Measurements from ENCODE around the gene MAP4K1. TPM values are rescaled to one million over a fixed set of nuclear protein-coding genes. Genes with fewer than 3 reads are reported as not detected.
"Not testable (repeated sequence)": the region's sequence is repeated elsewhere in the genome, so short reads cannot be mapped to it uniquely, and the experiment has no call there.

MAP4K1 gene
- total RNA-seq, 2 experiments from 2014 or later = 282 to 313 TPM

- no peak for DNase-seq
- ChIA-PET CTCF (no interaction called here), POLR2A (no interaction called here)
- no peaks in the 10 kb centered on the region for H3K27me3 Mint-ChIP-seq
- H3K27ac Mint-ChIP-seq = no peak overlapping the region
- H3K36me3 Mint-ChIP-seq (ENCODE audit: low read depth) = peaks cover 49% of the 10 kb centered on the region
- no peaks in the 10 kb centered on the region for H3K9me3 Mint-ChIP-seq
- H3K4me1 Mint-ChIP-seq = peaks cover 48% of the 10 kb centered on the region
- H3K4me3 Mint-ChIP-seq = no peak overlapping the region
These were observed 3.5 kb downstream of the MAP4K1 start for GRCh38 chr19:38614289-38614688.

- ChIA-PET POLR2A (interaction anchor here (0.7 kb wide), 1 partner anchor 13 kb away, joined by 3 read pairs; the partner anchor contains the start of gene EIF3K), CTCF (no interaction called here)
- Mint-ChIP-seq H3K9me3 (no peaks in the 10 kb centered on the region), H3K27ac (no peak overlapping the region), H3K36me3 (ENCODE audit: low read depth) (peaks cover 52% of the 10 kb centered on the region), H3K4me1 (no peaks in the 10 kb centered on the region), H3K4me3 (no peak overlapping the region), H3K27me3 (no peaks in the 10 kb centered on the region)
- DNase-seq = no peak
These were observed 11.6 kb downstream of the MAP4K1 start for GRCh38 chr19:38606131-38606530.

GRCh38 chr19:38602856-38603255, 14.9 kb downstream of the MAP4K1 start:
- H3K27ac Mint-ChIP-seq, DNase-seq, H3K4me1 Mint-ChIP-seq, H3K27me3 Mint-ChIP-seq, H3K4me3 Mint-ChIP-seq, POLR2A ChIA-PET, H3K9me3 Mint-ChIP-seq, CTCF ChIA-PET: not testable (repeated sequence)
- peaks cover 44% of the 10 kb centered on the region for H3K36me3 Mint-ChIP-seq (ENCODE audit: low read depth)

- peaks cover 51% of the 10 kb centered on the region for H3K36me3 Mint-ChIP-seq (ENCODE audit: low read depth)
- no peak for DNase-seq
- H3K27me3 Mint-ChIP-seq = no peaks in the 10 kb centered on the region
- H3K4me1 Mint-ChIP-seq = peaks cover 12% of the 10 kb centered on the region
- H3K27ac Mint-ChIP-seq = no peak overlapping the region
- ChIA-PET CTCF (interaction anchor here (1.0 kb wide), 1 partner anchor 13 kb away, joined by 4 read pairs; no protein-coding TSS in a partner anchor), POLR2A (no interaction called here)
- no peaks in the 10 kb centered on the region for H3K9me3 Mint-ChIP-seq
- no peak overlapping the region for H3K4me3 Mint-ChIP-seq
These were observed 18.0 kb downstream of the MAP4K1 start for GRCh38 chr19:38599722-38600121.

GRCh38 chr19:38597075-38597474, 20.7 kb downstream of the MAP4K1 start:
- no peaks in the 10 kb centered on the region for H3K27me3 Mint-ChIP-seq
- no peak overlapping the region for H3K27ac Mint-ChIP-seq
- H3K36me3 Mint-ChIP-seq (ENCODE audit: low read depth) = peaks cover 61% of the 10 kb centered on the region
- peaks cover 12% of the 10 kb centered on the region for H3K4me1 Mint-ChIP-seq
- DNase-seq = no peak
- no peak overlapping the region for H3K4me3 Mint-ChIP-seq
- ChIA-PET CTCF (no interaction called here), POLR2A (no interaction called here)
- no peaks in the 10 kb centered on the region for H3K9me3 Mint-ChIP-seq

GRCh38 chr19:38596057-38596981, 21.4 kb downstream of the MAP4K1 start:
- H3K9me3 Mint-ChIP-seq = no peaks in the 10 kb centered on the region
- H3K4me3 Mint-ChIP-seq = no peak overlapping the region
- POLR2A ChIA-PET = no interaction called here
- CTCF ChIA-PET = interaction anchor here (0.8 kb wide), 1 partner anchor 40 kb away, joined by 3 read pairs; no protein-coding TSS in a partner anchor
- no peaks in the 10 kb centered on the region for H3K27me3 Mint-ChIP-seq
- no peak for DNase-seq
- peaks cover 12% of the 10 kb centered on the region for H3K4me1 Mint-ChIP-seq
- H3K27ac Mint-ChIP-seq = no peak overlapping the region
- H3K36me3 Mint-ChIP-seq (ENCODE audit: low read depth) = peaks cover 56% of the 10 kb centered on the region

- peaks cover 11% of the 10 kb centered on the region for H3K4me1 Mint-ChIP-seq
- H3K27me3 Mint-ChIP-seq = no peaks in the 10 kb centered on the region
- ChIA-PET CTCF (interaction anchor here (0.6 kb wide), 1 partner anchor 165 kb away, joined by 3 read pairs; no protein-coding TSS in a partner anchor), POLR2A (no interaction called here)
- no peak overlapping the region for H3K27ac Mint-ChIP-seq
- H3K9me3 Mint-ChIP-seq = no peaks in the 10 kb centered on the region
- DNase-seq = no peak
- no peak overlapping the region for H3K4me3 Mint-ChIP-seq
- H3K36me3 Mint-ChIP-seq (ENCODE audit: low read depth) = peaks cover 58% of the 10 kb centered on the region
These were observed 24.8 kb downstream of the MAP4K1 start for GRCh38 chr19:38592940-38593339.

- CTCF ChIA-PET = interaction anchor here (1.2 kb wide), 1 partner anchor 185 kb away, joined by 4 read pairs; the partner anchor contains the start of gene FAM98C
- no peaks in the 10 kb centered on the region for H3K27me3 Mint-ChIP-seq
- H3K27ac Mint-ChIP-seq = peak overlapping the region; percentile 3
- no peak overlapping the region for H3K4me3 Mint-ChIP-seq
- POLR2A ChIA-PET = no interaction called here
- H3K36me3 Mint-ChIP-seq (ENCODE audit: low read depth) = peaks cover 30% of the 10 kb centered on the region
- no peaks in the 10 kb centered on the region for H3K9me3 Mint-ChIP-seq
- peaks cover 12% of the 10 kb centered on the region for H3K4me1 Mint-ChIP-seq
- DNase-seq = no peak
These were observed 29.7 kb downstream of the MAP4K1 start for GRCh38 chr19:38588041-38588440.

- H3K4me3 Mint-ChIP-seq = no peak overlapping the region
- CTCF ChIA-PET = no interaction called here
- peaks cover 12% of the 10 kb centered on the region for H3K4me1 Mint-ChIP-seq
- H3K9me3 Mint-ChIP-seq = no peaks in the 10 kb centered on the region
- no peak overlapping the region for H3K27ac Mint-ChIP-seq
- POLR2A ChIA-PET = no interaction called here
- no peaks in the 10 kb centered on the region for H3K27me3 Mint-ChIP-seq
- DNase-seq = no peak
- peaks cover 28% of the 10 kb centered on the region for H3K36me3 Mint-ChIP-seq (ENCODE audit: low read depth)
These were observed 30.2 kb downstream of the MAP4K1 start for GRCh38 chr19:38587562-38587961.

GRCh38 chr19:38583985-38584305, 33.8 kb downstream of the MAP4K1 start:
- Mint-ChIP-seq H3K4me3 (no peak overlapping the region), H3K36me3 (ENCODE audit: low read depth) (peaks cover 14% of the 10 kb centered on the region), H3K9me3 (no peaks in the 10 kb centered on the region), H3K4me1 (peaks cover 19% of the 10 kb centered on the region), H3K27me3 (no peaks in the 10 kb centered on the region), H3K27ac (no peak overlapping the region)
- ChIA-PET CTCF (interaction anchor here (1.2 kb wide), 1 partner anchor 15 kb away, joined by 3 read pairs; no protein-coding TSS in a partner anchor), POLR2A (no interaction called here)
- no peak for DNase-seq

- POLR2A ChIA-PET = no interaction called here
- Mint-ChIP-seq H3K36me3 (ENCODE audit: low read depth) (peaks cover 12% of the 10 kb centered on the region), H3K4me3 (no peak overlapping the region), H3K4me1 (peaks cover 23% of the 10 kb centered on the region), H3K27ac (peak overlapping the region; percentile 15), H3K9me3 (no peaks in the 10 kb centered on the region), H3K27me3 (no peaks in the 10 kb centered on the region)
- no peak for DNase-seq
- CTCF ChIA-PET = interaction anchor here (1.2 kb wide), 1 partner anchor 14 kb away, joined by 3 read pairs; no protein-coding TSS in a partner anchor
These were observed 34.4 kb downstream of the MAP4K1 start for GRCh38 chr19:38583219-38583984.

GRCh38 chr19:38580080-38580479, 37.7 kb downstream of the MAP4K1 start:
- ChIA-PET POLR2A (no interaction called here), CTCF (interaction anchor here (0.7 kb wide), 1 partner anchor 65 kb away, joined by 3 read pairs; no protein-coding TSS in a partner anchor)
- Mint-ChIP-seq H3K36me3 (ENCODE audit: low read depth) (no peaks in the 10 kb centered on the region), H3K27me3 (no peaks in the 10 kb centered on the region), H3K4me3 (no peak overlapping the region), H3K4me1 (peaks cover 22% of the 10 kb centered on the region), H3K27ac (no peak overlapping the region), H3K9me3 (no peaks in the 10 kb centered on the region)
- DNase-seq = no peak

- H3K36me3 Mint-ChIP-seq (ENCODE audit: low read depth); H3K9me3 Mint-ChIP-seq; H3K27me3 Mint-ChIP-seq; H3K4me3 Mint-ChIP-seq; H3K27ac Mint-ChIP-seq; DNase-seq; POLR2A ChIA-PET: not testable (repeated sequence)
- peaks cover 20% of the 10 kb centered on the region for H3K4me1 Mint-ChIP-seq
- CTCF ChIA-PET = interaction anchor here (0.6 to 1.1 kb wide), 4 partner anchors 24 to 431 kb away, joined by 3 to 5 read pairs (median 4); no protein-coding TSS in a partner anchor
These were observed 38.4 kb downstream of the MAP4K1 start for GRCh38 chr19:38579304-38579703.
